ENCODE measurements around the gene ITGAL. TPM values are rescaled to one million over a fixed set of nuclear protein-coding genes. Genes with fewer than 3 reads are reported as not detected.

Gene ITGAL
- total and polyA plus RNA-seq, 2 donors (not counting 3 experiments of a cell fraction or from before 2014, with no cell fraction given) = not detected

GRCh38 chr16:30525844-30526136 lies 53.2 kb downstream of the ITGAL start:
- ChIA-PET CTCF (interaction anchor here (1.1 to 1.5 kb wide), 4 partner anchors 9 to 76 kb away, joined by 3 to 5 read pairs (median 4); partner anchors contain the start of gene ZNF747), POLR2A (interaction anchor here (0.6 to 1.3 kb wide), 2 partner anchors 33 to 348 kb away, joined by 3 to 4 read pairs; partner anchors contain the start of gene ZNF764)
- no peak for TF ChIP-seq MAX (IDR thresholded peaks at IDR 0.05; ENCODE audit: insufficient read depth, insufficient read length)
- TF ChIP-seq POLR2AphosphoS5 (IDR thresholded peaks at IDR 0.05; ENCODE audit: insufficient read depth, low read depth, low read length) = no peak
- no peak for TF ChIP-seq CTCF (IDR thresholded peaks at IDR 0.05; ENCODE audit: extremely low read depth in 1 of 2, insufficient read depth in 1 of 2, low read depth in 1 of 2, low read length in 2 of 2)
- TF ChIP-seq GATA2 (IDR thresholded peaks at IDR 0.05; ENCODE audit: insufficient read depth, insufficient read length, low read depth, low read length) = no peak
- no peak for TF ChIP-seq FOS (IDR thresholded peaks at IDR 0.05; ENCODE audit: borderline replicate concordance, insufficient read depth, low read length)
- TF ChIP-seq EZH2 (IDR thresholded peaks at IDR 0.05; ENCODE audit: borderline replicate concordance, low read depth, low read length, severe bottlenecking) = no peak
- TF ChIP-seq JUN (IDR thresholded peaks at IDR 0.05; ENCODE audit: borderline replicate concordance, insufficient read depth, insufficient read length, low read depth) = no peak
- TF ChIP-seq MYC (IDR thresholded peaks at IDR 0.05; ENCODE audit: low read depth, low read length) = no peak
- no peak for TF ChIP-seq POLR2A (IDR thresholded peaks at IDR 0.05; ENCODE audit: low read depth, low read length)
- Histone ChIP-seq H3K27ac (ENCODE audit: insufficient read depth, low read depth, low read length) (no peak overlapping the region), H3K9me3 (replicated peaks; ENCODE audit: control insufficient read depth, insufficient read depth, low read length) (no peaks in the 10 kb centered on the region), H3K9ac (replicated peaks; ENCODE audit: extremely low read depth, insufficient read depth, low read length) (peak overlapping the region; percentile 32), H3K4me3 (replicated peaks in 1 of 3; ENCODE audit: insufficient read depth in 1 of 3, low read depth in 1 of 3, low read length in 3 of 3) (peak overlapping the region; percentile 28 to 65 (median 33)), H3K79me2 (ENCODE audit: control insufficient read depth, insufficient read depth, low read length) (no peaks in the 10 kb centered on the region), H2AFZ (ENCODE audit: low read depth, low read length) (peak overlapping the region; percentile 0), H3K36me3 (ENCODE audit: control insufficient read depth in 2 of 2, extremely low read depth in 1 of 2, insufficient read depth in 2 of 2, low read length in 2 of 2) (no peaks in the 10 kb centered on the region), H4K20me1 (replicated peaks; ENCODE audit: control insufficient read depth, extremely low read depth, insufficient read depth, low read length) (no peaks in the 10 kb centered on the region), H3K9me1 (replicated peaks; ENCODE audit: control insufficient read depth, extremely low read depth, insufficient read depth, low read length) (no peaks in the 10 kb centered on the region), H3K27me3 (ENCODE audit: control insufficient read depth in 2 of 2, insufficient read depth in 2 of 2, low read length in 2 of 2) (no peaks in the 10 kb centered on the region), H3K4me2 (ENCODE audit: insufficient read depth, low read length) (peak overlapping the region; percentile 54), H3K4me1 (ENCODE audit: control insufficient read depth, extremely low read depth, insufficient read depth, low read length) (peaks cover 4% of the 10 kb centered on the region)
- dilution Hi-C loops (cut with MboI; ENCODE audit: extremely low pct_ligation_motif_present, low sequenced_read_pairs) = no loop called here
- FAIRE-seq (no peak), DNase-seq (ENCODE audit: low read depth, low spot score) (no peak)
- intact Hi-C loops (cut with micrococcal nuclease) = loop anchor here (1.0 to 5.0 kb wide), 5 partner anchors 59 to 172 kb away; partner anchors contain the start of genes FBRS, SRCAP and ZNF785
- no TSS peak for BruUV-seq (replicated peaks)

Data from endothelial cell of umbilical vein (primary cell).